Neural progenitor cell (in vitro differentiated cells): ENCODE measurements around the gene TSPAN12.

ENCODE experiments used
- EZH2 ChIP-seq: fragments of 200-600 bp; sonication (generic); IDR thresholded peaks from 2 replicates; pipeline ENCODE4 v1.6.1; 2017; ENCODE audit warnings: antibody characterized with exemption, mild to moderate bottlenecking, moderate library complexity
- EZH2phosphoT487 ChIP-seq: fragments of 200-600 bp; sonication (generic); IDR thresholded peaks from 2 replicates; pipeline ENCODE4 v1.6.1; 2017; ENCODE audit warnings: antibody characterized with exemption
- TF ChIP-seq, protein P1 (sequence below): fragments of 200-600 bp; sonication (generic); IDR thresholded peaks from 2 replicates; pipeline ENCODE4 v1.5.1; 2017; ENCODE audit warnings: antibody characterized with exemption, mild to moderate bottlenecking

DNA sequence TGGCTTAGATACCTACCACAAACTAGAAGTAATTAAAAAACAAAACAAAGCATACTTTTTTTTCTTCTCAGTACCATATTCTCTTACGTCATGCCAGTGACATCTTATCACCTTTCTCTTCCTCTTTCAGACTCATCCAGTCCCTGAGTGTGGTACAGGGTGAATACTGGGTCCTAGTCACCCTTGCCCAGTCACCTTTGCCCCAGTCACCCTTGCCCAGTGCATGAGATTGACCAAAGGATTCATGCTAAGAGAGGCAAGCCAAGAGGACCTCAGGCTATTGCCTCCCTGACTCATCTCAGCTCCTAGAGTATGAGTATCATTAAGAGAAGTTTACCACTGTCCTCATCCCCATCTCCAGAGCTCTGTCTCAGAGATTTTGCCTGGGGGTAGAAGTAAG is 10.0 kb upstream of the TSPAN12 start:
- TF ChIP-seq EZH2 (no peak), EZH2phosphoT487 (no peak)
- TF ChIP-seq, protein P1, sequence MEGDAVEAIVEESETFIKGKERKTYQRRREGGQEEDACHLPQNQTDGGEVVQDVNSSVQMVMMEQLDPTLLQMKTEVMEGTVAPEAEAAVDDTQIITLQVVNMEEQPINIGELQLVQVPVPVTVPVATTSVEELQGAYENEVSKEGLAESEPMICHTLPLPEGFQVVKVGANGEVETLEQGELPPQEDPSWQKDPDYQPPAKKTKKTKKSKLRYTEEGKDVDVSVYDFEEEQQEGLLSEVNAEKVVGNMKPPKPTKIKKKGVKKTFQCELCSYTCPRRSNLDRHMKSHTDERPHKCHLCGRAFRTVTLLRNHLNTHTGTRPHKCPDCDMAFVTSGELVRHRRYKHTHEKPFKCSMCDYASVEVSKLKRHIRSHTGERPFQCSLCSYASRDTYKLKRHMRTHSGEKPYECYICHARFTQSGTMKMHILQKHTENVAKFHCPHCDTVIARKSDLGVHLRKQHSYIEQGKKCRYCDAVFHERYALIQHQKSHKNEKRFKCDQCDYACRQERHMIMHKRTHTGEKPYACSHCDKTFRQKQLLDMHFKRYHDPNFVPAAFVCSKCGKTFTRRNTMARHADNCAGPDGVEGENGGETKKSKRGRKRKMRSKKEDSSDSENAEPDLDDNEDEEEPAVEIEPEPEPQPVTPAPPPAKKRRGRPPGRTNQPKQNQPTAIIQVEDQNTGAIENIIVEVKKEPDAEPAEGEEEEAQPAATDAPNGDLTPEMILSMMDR = no peak
